ENCODE measurements around the gene GNAT1. TPM values are rescaled to one million over a fixed set of nuclear protein-coding genes. Genes with fewer than 3 reads are reported as not detected.

The GNAT1 gene
- total and polyA plus RNA-seq, 2 of the 13 experiments (the other 11 are each of a cell fraction or from before 2014, with no cell fraction given) = 0.15 TPM; not detected in 1

- TF ChIP-seq ZNF280D (CRISPR knock-in tag; IDR thresholded peaks at IDR 0.05) (0 out of 2 replicates have a peak, but pooled peaks have one; percentile 58), ZHX1 (CRISPR knock-in tag; IDR thresholded peaks at IDR 0.05; ENCODE audit: low read depth) (peak; percentile 80; the same call in 1 of the 2 replicates), YEATS4 (CRISPR knock-in tag; IDR thresholded peaks at IDR 0.05; ENCODE audit: borderline replicate concordance) (peak; percentile 82), KLF11 (CRISPR knock-in tag; IDR thresholded peaks at IDR 0.05) (peak; percentile 77; the same call in 1 of the 2 replicates), ZNF639 (CRISPR knock-in tag; conservative IDR thresholded peaks at IDR 0.05) (peak; percentile 86), KAT7 (CRISPR knock-in tag; IDR thresholded peaks at IDR 0.05; ENCODE audit: borderline replicate concordance) (peak; percentile 97), ZC3H4 (CRISPR knock-in tag; IDR thresholded peaks at IDR 0.05; ENCODE audit: borderline replicate concordance) (no peak), ZNF615 (CRISPR knock-in tag; IDR thresholded peaks at IDR 0.05; ENCODE audit: borderline replicate concordance) (peak; percentile 87; the same call in 1 of the 2 replicates), ZNF574 (CRISPR knock-in tag; IDR thresholded peaks at IDR 0.05) (peak; percentile 100), ARID4A (CRISPR knock-in tag; IDR thresholded peaks at IDR 0.05; ENCODE audit: borderline replicate concordance) (peak; percentile 89)
These were observed 36.2 kb downstream of the GNAT1 start (continued) for GRCh38 chr3:50227390-50228183.

Data from HepG2 (cell line).